Measurements from ENCODE around the gene RXFP2.

- TF ChIP-seq EZH2 (IDR thresholded peaks at IDR 0.05; ENCODE audit: insufficient read depth, poor library complexity, severe bottlenecking), result no peak
- no peak for TF ChIP-seq EZH2phosphoT487 (IDR thresholded peaks at IDR 0.05; ENCODE audit: insufficient read depth, low read depth)
Measured at GRCh38 chr13:31774186-31774750, 34.9 kb downstream of the RXFP2 start.

Data from GM23248 (cell line).